Measurements from ENCODE around the gene SYT7. TPM values are rescaled to one million over a fixed set of nuclear protein-coding genes. Genes with fewer than 3 reads are reported as not detected.

The SYT7 gene
- total and polyA plus RNA-seq, 2 of the 8 experiments (the other 6 are each of a cell fraction or from before 2014, with no cell fraction given): 9.6 to 10.5 TPM

- TF ChIP-seq CHD7 (IDR thresholded peaks at IDR 0.05; ENCODE audit: insufficient replicate concordance, low read length): no peak
Observed at GRCh38 chr11:61618978-61619377, 38.1 kb upstream of the SYT7 start (continued).

Measured in H1 (cell line).